Activated CD4-positive, alpha-beta T cell treated with anti-CD3 and anti-CD28 coated beads, Interleukin-2, amount 10 ng/mL, durations not matched to agents 24 days and 14 days (primary cell): ENCODE measurements around the gene RHOU. TPM values are rescaled to one million over a fixed set of nuclear protein-coding genes. Genes with fewer than 3 reads are reported as not detected.

ENCODE experiments used
- DNase-seq: peaks from one replicate; pipeline ENCODE4 v3.0.0; 2022
- H3K27ac Mint-ChIP-seq: one replicate; pipeline ENCODE4 v1.8.0; 2022; ENCODE audit warnings: mild to moderate bottlenecking, mixed read lengths
- H3K27me3 Mint-ChIP-seq: one replicate; pipeline ENCODE4 v1.8.0; 2022; ENCODE audit warnings: mixed read lengths
- H3K36me3 Mint-ChIP-seq: one replicate; pipeline ENCODE4 v1.8.0; 2022; ENCODE audit warnings: low read depth, mild to moderate bottlenecking, mixed read lengths
- H3K4me1 Mint-ChIP-seq: one replicate; pipeline ENCODE4 v1.8.0; 2021; ENCODE audit warnings: mixed read lengths
- H3K4me3 Mint-ChIP-seq: one replicate; pipeline ENCODE4 v1.8.0; 2022; ENCODE audit warnings: mild to moderate bottlenecking, moderate library complexity, mixed read lengths
- H3K9me3 Mint-ChIP-seq: one replicate; pipeline ENCODE4 v1.8.0; 2021; ENCODE audit warnings: mixed read lengths
- intact Hi-C: fragments of 100-400 bp; cut with micrococcal nuclease; formaldehyde crosslinking; loops from one replicate; pipeline ENCODE4 v1.15.1; 2023
- total RNA-seq: library from RNA; stranded (reverse); gene quantifications from 2 replicates; pipeline ENCODE4 v1.2.3, GENCODE V29; 2022

The RHOU gene
- total RNA-seq, 1 donor from 2014 or later: 0.51 TPM

GRCh38 chr1:228723287-228723686 is 12.0 kb upstream of the RHOU start:
- intact Hi-C loops: no loop called here
- no peaks in the 10 kb centered on the region for H3K4me1 Mint-ChIP-seq
- peak; percentile 43 for DNase-seq
- H3K27ac Mint-ChIP-seq: no peak overlapping the region
- no peaks in the 10 kb centered on the region for H3K9me3 Mint-ChIP-seq
- H3K27me3 Mint-ChIP-seq: peaks cover 25% of the 10 kb centered on the region
- H3K36me3 Mint-ChIP-seq: no peaks in the 10 kb centered on the region
- no peak overlapping the region for H3K4me3 Mint-ChIP-seq

GRCh38 chr1:228723921-228724320 is 11.4 kb upstream of the RHOU start:
- Mint-ChIP-seq H3K4me1 (no peaks in the 10 kb centered on the region), H3K36me3 (no peaks in the 10 kb centered on the region), H3K27ac (no peak overlapping the region), H3K27me3 (peaks cover 23% of the 10 kb centered on the region), H3K4me3 (no peak overlapping the region), H3K9me3 (no peaks in the 10 kb centered on the region)
- DNase-seq: no peak
- intact Hi-C loops: no loop called here

GRCh38 chr1:228725178-228725577 is 10.1 kb upstream of the RHOU start:
- Mint-ChIP-seq H3K27me3 (peaks cover 30% of the 10 kb centered on the region), H3K27ac (no peak overlapping the region), H3K9me3 (no peaks in the 10 kb centered on the region), H3K36me3 (no peaks in the 10 kb centered on the region), H3K4me3 (no peak overlapping the region), H3K4me1 (no peaks in the 10 kb centered on the region)
- intact Hi-C loops: no loop called here
- peak; percentile 38 for DNase-seq

DNA sequence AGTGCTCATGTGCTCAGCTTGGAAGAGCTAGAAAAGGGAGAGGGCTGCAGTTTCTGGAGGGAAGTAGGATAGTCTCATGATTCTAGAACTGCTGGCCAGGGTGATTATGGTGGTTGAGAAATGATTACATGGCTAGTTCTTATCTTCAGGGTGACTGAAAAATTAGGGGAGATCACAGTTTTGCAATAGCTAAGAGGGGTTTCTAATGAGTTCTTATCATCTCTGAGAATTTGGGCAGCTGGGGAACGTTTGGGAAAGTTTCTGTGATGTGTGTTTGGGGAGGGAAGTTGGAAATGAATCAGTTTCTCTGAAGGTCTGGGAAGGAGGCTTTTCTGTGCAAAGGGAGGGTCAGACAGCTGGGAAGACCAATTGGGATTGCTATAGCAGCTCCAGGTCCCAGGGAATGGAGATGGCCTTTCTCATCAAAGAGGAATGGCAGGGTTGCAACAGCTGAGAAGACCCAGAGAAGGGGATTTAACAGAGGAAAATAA is 7.6 kb upstream of the RHOU start:
- no peak for DNase-seq
- Mint-ChIP-seq H3K27me3 (peaks cover 44% of the 10 kb centered on the region), H3K27ac (no peak overlapping the region)

GRCh38 chr1:228732426-228732825 is 2.9 kb upstream of the RHOU start:
- intact Hi-C loops: loop anchor here (5.0 kb wide), 1 partner anchor 200 kb away; no protein-coding TSS in a partner anchor
- Mint-ChIP-seq H3K4me1 (peaks cover 5% of the 10 kb centered on the region), H3K36me3 (peaks cover 2% of the 10 kb centered on the region), H3K27ac (no peak overlapping the region), H3K27me3 (peaks cover 50% of the 10 kb centered on the region), H3K9me3 (no peaks in the 10 kb centered on the region), H3K4me3 (no peak overlapping the region)
- DNase-seq: no peak

More for the DNA sequence above, 7.6 kb upstream of the RHOU start:
- no peaks in the 10 kb centered on the region for H3K9me3 Mint-ChIP-seq
- H3K4me1 Mint-ChIP-seq: no peaks in the 10 kb centered on the region
- H3K4me3 Mint-ChIP-seq: no peak overlapping the region
- intact Hi-C loops: no loop called here
- no peaks in the 10 kb centered on the region for H3K36me3 Mint-ChIP-seq

GRCh38 chr1:228733576-228733975 is 1.7 kb upstream of the RHOU start:
- H3K27ac Mint-ChIP-seq: no peak overlapping the region
- peaks cover 6% of the 10 kb centered on the region for H3K4me1 Mint-ChIP-seq
- no peaks in the 10 kb centered on the region for H3K9me3 Mint-ChIP-seq
- H3K27me3 Mint-ChIP-seq: peaks cover 45% of the 10 kb centered on the region
- intact Hi-C loops: loop anchor here (5.0 kb wide), 1 partner anchor 199 kb away; no protein-coding TSS in a partner anchor
- no peak overlapping the region for H3K4me3 Mint-ChIP-seq
- DNase-seq: no peak
- H3K36me3 Mint-ChIP-seq: peaks cover 2% of the 10 kb centered on the region

- peaks cover 3% of the 10 kb centered on the region for H3K36me3 Mint-ChIP-seq
- H3K4me1 Mint-ChIP-seq: peaks cover 9% of the 10 kb centered on the region
- H3K27me3 Mint-ChIP-seq: peaks cover 32% of the 10 kb centered on the region
- no peaks in the 10 kb centered on the region for H3K9me3 Mint-ChIP-seq
- peak overlapping the region; percentile 81 for H3K4me3 Mint-ChIP-seq
- no peak overlapping the region for H3K27ac Mint-ChIP-seq
- DNase-seq: peak; percentile 72
- intact Hi-C loops: loop anchor here (1.0 kb wide), 2 partner anchors 58 to 491 kb away; no protein-coding TSS in a partner anchor
Measured at GRCh38 chr1:228735871-228736586, 750 bp downstream of the RHOU start.

- no peaks in the 10 kb centered on the region for H3K9me3 Mint-ChIP-seq
- peaks cover 3% of the 10 kb centered on the region for H3K36me3 Mint-ChIP-seq
- intact Hi-C loops: no loop called here
- no peak overlapping the region for H3K4me3 Mint-ChIP-seq
- peaks cover 9% of the 10 kb centered on the region for H3K4me1 Mint-ChIP-seq
- DNase-seq: no peak
- no peak overlapping the region for H3K27ac Mint-ChIP-seq
- H3K27me3 Mint-ChIP-seq: peaks cover 26% of the 10 kb centered on the region
Measured at GRCh38 chr1:228736844-228737445, 1.7 kb downstream of the RHOU start.

GRCh38 chr1:228737601-228738041 is 2.3 kb downstream of the RHOU start:
- no peak overlapping the region for H3K27ac Mint-ChIP-seq
- DNase-seq: no peak
- peaks cover 3% of the 10 kb centered on the region for H3K36me3 Mint-ChIP-seq
- no peaks in the 10 kb centered on the region for H3K9me3 Mint-ChIP-seq
- peaks cover 19% of the 10 kb centered on the region for H3K27me3 Mint-ChIP-seq
- H3K4me3 Mint-ChIP-seq: no peak overlapping the region
- H3K4me1 Mint-ChIP-seq: peaks cover 9% of the 10 kb centered on the region
- intact Hi-C loops: no loop called here

DNA sequence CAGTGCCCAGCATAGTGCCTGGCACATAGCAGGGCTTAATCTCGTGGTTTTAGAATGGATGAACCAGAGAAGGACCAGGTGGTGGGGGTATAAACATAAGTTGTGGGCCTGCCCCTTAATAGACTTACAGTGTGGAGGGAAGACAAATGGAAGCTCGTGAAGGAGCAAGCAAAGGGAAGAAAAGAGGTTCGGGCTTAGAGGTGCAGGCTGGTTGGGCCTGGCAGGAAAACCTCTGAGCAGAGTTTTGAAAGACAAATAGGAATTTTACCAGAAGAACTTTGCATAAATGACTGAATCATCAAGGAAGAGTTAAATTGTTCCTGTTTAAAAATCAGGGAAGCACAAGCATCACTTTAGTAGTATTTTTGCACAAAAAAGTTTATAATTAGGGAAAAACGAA is 4.5 kb downstream of the RHOU start:
- Mint-ChIP-seq H3K27me3 (peaks cover 4% of the 10 kb centered on the region), H3K4me3 (no peak overlapping the region), H3K9me3 (no peaks in the 10 kb centered on the region), H3K4me1 (peaks cover 4% of the 10 kb centered on the region), H3K27ac (no peak overlapping the region), H3K36me3 (peaks cover 9% of the 10 kb centered on the region)
- intact Hi-C loops: no loop called here
- no peak for DNase-seq

DNA sequence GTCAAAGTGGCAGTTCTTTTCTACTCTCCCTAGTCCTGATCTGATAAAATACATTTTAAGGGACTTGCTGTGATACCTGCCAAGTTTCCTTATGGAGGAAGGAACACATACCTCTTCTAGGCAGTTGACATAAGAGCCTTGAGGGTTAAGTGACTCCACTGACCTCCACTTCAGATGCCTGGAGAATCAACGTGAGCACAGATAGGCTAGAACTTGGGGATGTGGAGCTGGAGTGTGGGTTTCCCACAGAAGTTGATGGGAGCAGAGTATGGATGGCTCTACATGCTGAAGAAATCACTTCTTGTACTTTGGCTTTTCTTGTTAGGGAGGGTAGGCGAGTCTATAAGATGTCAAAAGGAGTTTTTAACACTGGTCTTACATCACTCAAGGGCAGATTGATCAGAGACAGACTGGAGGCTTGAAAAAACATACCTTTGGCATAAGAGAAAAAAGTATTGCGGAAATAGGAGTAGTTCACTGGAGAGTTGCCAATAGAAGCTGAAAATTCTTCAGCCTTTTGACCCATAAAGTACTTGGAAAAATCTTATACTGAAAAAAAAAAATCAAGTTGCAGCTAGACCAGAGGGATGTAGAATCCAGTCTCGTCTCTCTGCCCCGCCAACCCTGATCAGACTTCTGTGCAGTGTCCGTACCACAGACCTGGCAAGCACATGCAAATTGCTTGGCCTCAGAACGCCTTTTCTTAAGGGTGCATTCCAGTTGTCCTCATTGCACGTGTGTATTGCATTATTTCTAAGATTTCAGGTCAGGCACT is 5.5 kb downstream of the RHOU start:
- Mint-ChIP-seq H3K4me1 (peaks cover 4% of the 10 kb centered on the region), H3K27me3 (peaks cover 4% of the 10 kb centered on the region), H3K4me3 (no peak overlapping the region), H3K9me3 (no peaks in the 10 kb centered on the region), H3K36me3 (peaks cover 9% of the 10 kb centered on the region), H3K27ac (no peak overlapping the region)
- no peak for DNase-seq
- intact Hi-C loops: no loop called here

GRCh38 chr1:228742281-228742860 is 7.1 kb downstream of the RHOU start:
- DNase-seq: no peak
- intact Hi-C loops: no loop called here
- Mint-ChIP-seq H3K4me3 (no peak overlapping the region), H3K4me1 (peaks cover 4% of the 10 kb centered on the region), H3K36me3 (peaks cover 9% of the 10 kb centered on the region), H3K27me3 (peaks cover 1% of the 10 kb centered on the region), H3K9me3 (no peaks in the 10 kb centered on the region), H3K27ac (no peak overlapping the region)

DNA sequence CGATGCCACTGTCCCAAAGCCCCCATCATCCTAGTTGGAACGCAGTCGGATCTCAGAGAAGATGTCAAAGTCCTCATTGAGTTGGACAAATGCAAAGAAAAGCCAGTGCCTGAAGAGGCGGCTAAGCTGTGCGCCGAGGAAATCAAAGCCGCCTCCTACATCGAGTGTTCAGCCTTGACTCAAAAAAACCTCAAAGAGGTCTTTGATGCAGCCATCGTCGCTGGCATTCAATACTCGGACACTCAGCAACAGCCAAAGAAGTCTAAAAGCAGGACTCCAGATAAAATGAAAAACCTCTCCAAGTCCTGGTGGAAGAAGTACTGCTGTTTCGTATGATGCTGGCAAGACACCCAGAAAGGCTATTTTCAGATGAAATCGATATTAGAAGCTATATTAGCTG is 8.1 kb downstream of the RHOU start:
- H3K27me3 Mint-ChIP-seq: peaks cover 3% of the 10 kb centered on the region
- intact Hi-C loops: no loop called here
- no peaks in the 10 kb centered on the region for H3K9me3 Mint-ChIP-seq
- no peak for DNase-seq
- no peak overlapping the region for H3K27ac Mint-ChIP-seq
- H3K4me3 Mint-ChIP-seq: no peak overlapping the region
- H3K4me1 Mint-ChIP-seq: peaks cover 5% of the 10 kb centered on the region
- H3K36me3 Mint-ChIP-seq: peaks cover 9% of the 10 kb centered on the region
